AG04449 (cell line): ENCODE measurements around the gene RARB.

Experiments
- CTCF ChIA-PET: fragments of 350-600 bp; formaldehyde crosslinking; extraction: SDS; loops from one replicate; lab custom pipeline; 2021; ENCODE audit warnings: antibody characterized with exemption; lab: Yijun Ruan, JAX
- POLR2A ChIA-PET: fragments of 400-600, 350-600 bp; formaldehyde crosslinking; extraction: SDS; loops from one replicate; lab custom pipeline; 2020; ENCODE audit warnings: antibody characterized with exemption, inconsistent platforms; lab: Yijun Ruan, JAX
- DNase-seq: peaks from one replicate; pipeline ENCODE4 v3.0.0-alpha.2; 2010; ENCODE audit warnings: low read depth, low spot score
- H3K4me3 ChIP-seq: 2 replicates; pipeline ENCODE4 v1.5.1; 2011; ENCODE audit warnings: low read depth, mild to moderate bottlenecking, control low read depth, low read length
- TF ChIP-seq, protein P1 (sequence below): IDR thresholded peaks from one replicate; pipeline ENCODE4 v1.5.1; 2011; ENCODE audit warnings: mild to moderate bottlenecking, moderate library complexity, low read length, control low read depth, inconsistent platforms; ENCODE audit not compliant: insufficient read depth; ENCODE audit errors: missing control alignments

The RARB gene

DNA sequence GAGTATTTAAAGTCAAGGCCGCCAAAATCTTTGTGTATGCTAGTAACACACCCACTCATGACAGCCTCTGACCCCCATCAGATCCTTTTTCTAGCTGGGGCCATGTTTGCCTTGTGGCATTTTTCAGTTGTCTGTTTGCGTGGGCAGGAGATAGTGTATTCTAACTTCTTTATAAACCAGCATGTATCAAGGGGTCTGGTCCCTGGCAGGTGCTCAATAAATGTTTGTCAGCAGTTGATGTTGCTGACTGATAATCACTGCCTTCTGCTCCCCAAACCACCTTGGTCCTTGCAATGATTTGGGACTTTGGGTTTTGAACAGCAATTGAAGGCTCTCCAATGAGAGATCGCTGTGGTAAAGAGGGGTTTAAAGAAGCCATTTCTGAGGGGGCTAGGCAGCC, 19.2 kb downstream of the RARB start:
- TF ChIP-seq, protein P1, sequence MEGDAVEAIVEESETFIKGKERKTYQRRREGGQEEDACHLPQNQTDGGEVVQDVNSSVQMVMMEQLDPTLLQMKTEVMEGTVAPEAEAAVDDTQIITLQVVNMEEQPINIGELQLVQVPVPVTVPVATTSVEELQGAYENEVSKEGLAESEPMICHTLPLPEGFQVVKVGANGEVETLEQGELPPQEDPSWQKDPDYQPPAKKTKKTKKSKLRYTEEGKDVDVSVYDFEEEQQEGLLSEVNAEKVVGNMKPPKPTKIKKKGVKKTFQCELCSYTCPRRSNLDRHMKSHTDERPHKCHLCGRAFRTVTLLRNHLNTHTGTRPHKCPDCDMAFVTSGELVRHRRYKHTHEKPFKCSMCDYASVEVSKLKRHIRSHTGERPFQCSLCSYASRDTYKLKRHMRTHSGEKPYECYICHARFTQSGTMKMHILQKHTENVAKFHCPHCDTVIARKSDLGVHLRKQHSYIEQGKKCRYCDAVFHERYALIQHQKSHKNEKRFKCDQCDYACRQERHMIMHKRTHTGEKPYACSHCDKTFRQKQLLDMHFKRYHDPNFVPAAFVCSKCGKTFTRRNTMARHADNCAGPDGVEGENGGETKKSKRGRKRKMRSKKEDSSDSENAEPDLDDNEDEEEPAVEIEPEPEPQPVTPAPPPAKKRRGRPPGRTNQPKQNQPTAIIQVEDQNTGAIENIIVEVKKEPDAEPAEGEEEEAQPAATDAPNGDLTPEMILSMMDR: no peak
- ChIA-PET CTCF (no interaction called here), POLR2A (no interaction called here)
- no peak for DNase-seq
- no peak overlapping the region for H3K4me3 ChIP-seq

DNA sequence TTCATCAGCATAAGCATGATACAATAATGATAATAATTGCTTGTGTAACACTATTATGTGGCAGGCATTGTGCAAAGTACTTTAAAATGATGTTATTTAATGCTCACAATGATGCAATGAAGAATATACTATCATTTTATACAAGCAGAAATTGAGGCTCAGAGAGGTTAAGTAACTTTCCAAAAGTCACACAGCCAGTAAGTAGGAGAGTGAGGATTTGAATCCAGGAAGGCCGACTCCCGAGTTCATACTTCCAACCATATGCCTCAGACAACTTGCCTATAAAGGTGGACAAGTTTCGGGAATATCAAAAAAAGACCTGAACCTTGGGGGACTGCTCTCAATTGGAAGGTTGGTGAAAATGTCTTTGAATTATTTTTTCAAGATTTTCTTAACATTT, 19.9 kb downstream of the RARB start:
- H3K4me3 ChIP-seq: no peak overlapping the region
- POLR2A ChIA-PET: no interaction called here
- DNase-seq: no peak
- TF ChIP-seq, protein P1: no peak
- CTCF ChIA-PET: no interaction called here

DNA sequence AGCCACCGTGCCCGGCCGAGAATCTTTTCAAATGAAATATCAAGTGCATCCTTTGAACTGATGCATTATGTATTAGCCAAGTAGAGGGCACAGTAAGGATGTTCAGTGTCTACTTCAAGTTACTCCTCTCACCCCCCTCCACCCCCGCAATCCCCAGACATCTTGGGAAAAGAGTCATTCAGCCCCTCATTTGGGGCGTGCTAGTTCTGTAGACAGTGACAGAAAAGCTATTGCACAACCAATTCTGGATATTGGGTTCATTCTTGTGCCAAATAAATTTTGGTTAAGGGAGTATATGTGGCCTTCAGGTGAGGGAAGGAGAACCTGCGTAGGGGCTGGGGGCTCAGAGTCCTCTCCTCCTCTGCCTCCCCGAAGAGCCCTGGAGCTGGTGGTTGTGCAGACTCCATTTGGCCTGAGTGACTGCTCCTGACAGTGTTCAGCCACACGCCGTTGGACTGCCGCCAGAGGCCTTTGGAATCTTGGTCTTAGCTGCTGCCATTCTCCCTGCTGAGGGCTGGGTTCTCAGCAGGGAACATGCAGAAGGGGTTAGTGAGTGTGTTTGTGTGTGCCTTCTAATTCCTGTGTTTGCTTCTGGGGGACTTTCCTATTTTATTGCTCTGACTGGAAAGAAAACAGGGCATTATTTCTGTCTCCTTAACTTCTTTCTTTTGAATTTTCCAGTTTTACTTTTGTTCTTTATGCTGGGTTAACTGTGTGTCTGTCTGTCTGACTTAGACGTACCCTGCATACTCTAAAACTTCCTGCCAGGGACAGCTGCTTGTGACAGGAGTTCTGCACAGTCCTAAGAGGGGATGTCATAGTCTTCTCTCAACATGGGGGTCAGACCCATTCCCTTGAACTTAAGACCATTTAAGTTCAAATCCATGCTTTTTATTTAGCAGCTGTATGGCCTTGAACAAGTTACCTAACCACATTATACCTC, 21.0 kb downstream of the RARB start:
- POLR2A ChIA-PET: no interaction called here
- CTCF ChIA-PET: interaction anchor here (1.6 kb wide), 1 partner anchor 8 kb away, joined by 7 read pairs; no protein-coding TSS in a partner anchor
- DNase-seq: no peak

DNA sequence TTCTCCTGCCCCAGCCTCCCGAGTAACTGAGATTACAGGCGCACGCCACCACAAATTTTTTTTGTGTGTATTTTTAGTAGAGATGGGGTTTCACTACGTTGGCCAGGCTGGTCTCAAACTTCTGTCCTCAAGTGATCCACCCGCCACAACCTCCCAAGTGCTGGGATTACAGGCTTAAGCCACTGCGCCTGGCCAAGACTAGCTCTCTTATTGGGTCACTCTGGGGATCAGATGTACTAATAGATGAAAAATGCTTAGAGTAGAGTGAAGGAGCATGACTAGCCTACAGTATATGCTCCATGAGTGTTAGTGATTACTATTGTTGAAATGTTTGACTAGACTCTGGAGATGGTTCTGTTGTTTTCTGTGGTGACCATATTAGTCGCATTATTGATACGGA, 21.8 kb downstream of the RARB start:
- CTCF ChIA-PET: interaction anchor here (1.6 kb wide), 1 partner anchor 9 kb away, joined by 7 read pairs; no protein-coding TSS in a partner anchor
- POLR2A ChIA-PET: no interaction called here
- no peak for DNase-seq
- TF ChIP-seq, protein P1: no peak
- no peak overlapping the region for H3K4me3 ChIP-seq

More for the DNA sequence above, 21.0 kb downstream of the RARB start:
- TF ChIP-seq, protein P1: no peak
- H3K4me3 ChIP-seq: no peak overlapping the region

DNA sequence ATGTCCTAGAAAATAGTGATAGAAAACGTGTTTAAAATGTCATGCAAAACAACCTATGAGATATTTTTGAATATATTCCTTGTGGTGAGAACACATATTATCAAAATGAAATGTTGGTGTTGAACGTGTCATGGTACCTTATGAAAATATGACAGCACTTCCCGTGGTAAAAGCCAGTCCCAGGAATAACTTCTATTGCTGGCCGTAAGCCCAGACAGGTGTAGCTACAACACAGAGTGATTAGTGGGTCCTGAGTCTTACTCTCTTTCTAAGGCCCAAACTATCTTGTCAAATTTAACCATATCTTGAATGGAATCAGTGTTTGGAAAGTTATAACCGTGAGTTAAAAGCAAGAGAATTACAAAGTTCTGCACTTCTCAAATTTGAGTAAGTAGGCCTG, 24.1 kb downstream of the RARB start:
- no peak overlapping the region for H3K4me3 ChIP-seq
- DNase-seq: no peak
- TF ChIP-seq, protein P1: no peak
- POLR2A ChIA-PET: no interaction called here
- CTCF ChIA-PET: interaction anchor here (1.4 kb wide), 1 partner anchor 11 kb away, joined by 5 read pairs; no protein-coding TSS in a partner anchor

DNA sequence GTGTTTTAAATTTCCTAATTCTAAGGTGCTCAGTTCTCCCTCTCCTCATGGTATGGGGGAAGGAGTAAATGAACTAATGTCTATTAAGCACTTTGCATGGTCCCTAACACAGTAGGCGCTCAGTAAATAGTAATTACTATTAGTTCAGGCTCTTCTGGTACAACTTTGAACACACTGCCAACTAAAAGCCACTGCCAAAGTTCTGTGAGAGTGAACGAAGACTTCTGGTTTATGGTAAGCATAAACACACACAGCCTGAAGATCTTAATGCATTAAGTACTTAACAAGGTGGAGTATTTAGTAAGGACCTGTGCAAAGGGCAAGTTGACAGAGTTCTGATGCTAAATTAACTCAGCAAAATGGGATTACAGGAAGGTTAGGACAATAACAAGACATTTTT, 24.7 kb downstream of the RARB start:
- no peak overlapping the region for H3K4me3 ChIP-seq
- POLR2A ChIA-PET: no interaction called here
- no peak for DNase-seq
- TF ChIP-seq, protein P1: no peak
- CTCF ChIA-PET: interaction anchor here (1.4 kb wide), 1 partner anchor 11 kb away, joined by 5 read pairs; no protein-coding TSS in a partner anchor
